Mesendoderm (in vitro differentiated cells): ENCODE measurements around the gene CHMP4A.
"Not testable (repeated sequence)": the region's sequence is repeated elsewhere in the genome, so short reads cannot be mapped to it uniquely, and the experiment has no call there.

Experiments used
- DNase-seq: peaks from one replicate; pipeline ENCODE4 v3.0.0; 2013
- H2AK5ac ChIP-seq: 2 replicates; pipeline ENCODE4 v1.6.1; 2013; ENCODE audit warnings: low read length, inconsistent platforms
- H2BK120ac ChIP-seq: 2 replicates; pipeline ENCODE4 v1.6.1; 2013; ENCODE audit warnings: low read depth, mild to moderate bottlenecking, low read length, moderate library complexity, mixed read lengths
- H2BK15ac ChIP-seq: replicated peaks from 2 replicates; pipeline ENCODE4 v1.6.1; 2013; ENCODE audit warnings: low read depth, mild to moderate bottlenecking, moderate library complexity
- H2BK5ac ChIP-seq: 2 replicates; pipeline ENCODE4 v1.6.1; 2013; ENCODE audit warnings: low read length, inconsistent platforms
- H3K18ac ChIP-seq: 2 replicates; pipeline ENCODE4 v1.6.1; 2013; ENCODE audit warnings: mild to moderate bottlenecking, low read length, mixed read lengths
- H3K23ac ChIP-seq: one replicate; pipeline ENCODE4 v1.6.1; 2013; ENCODE audit warnings: low read length
- H3K27ac ChIP-seq: 2 replicates; pipeline ENCODE4 v1.5.1; 2013; ENCODE audit warnings: low read depth, mild to moderate bottlenecking, inconsistent platforms, low read length, moderate library complexity
- H3K27me3 ChIP-seq: 2 replicates; pipeline ENCODE4 v1.6.1; 2013; ENCODE audit warnings: low read length, control low read depth, mild to moderate bottlenecking, inconsistent platforms; ENCODE audit not compliant: insufficient read depth, poor library complexity
- H3K36me3 ChIP-seq: 2 replicates; pipeline ENCODE4 v1.6.1; 2013; ENCODE audit warnings: low read length, inconsistent platforms; ENCODE audit not compliant: control insufficient read depth, insufficient read depth
- H3K4ac ChIP-seq: one replicate; pipeline ENCODE4 v1.6.1; 2013; ENCODE audit warnings: low read depth, mild to moderate bottlenecking, low read length, moderate library complexity
- H3K4me1 ChIP-seq: 2 replicates; pipeline ENCODE4 v1.6.1; 2013; ENCODE audit warnings: low read depth, low read length, inconsistent platforms; ENCODE audit not compliant: control insufficient read depth
- H3K4me2 ChIP-seq: 2 replicates; pipeline ENCODE4 v1.6.1; 2013; ENCODE audit warnings: low read length
- H3K4me3 ChIP-seq: 2 replicates; pipeline ENCODE4 v1.5.1; 2013; ENCODE audit warnings: mild to moderate bottlenecking, low read length
- H3K56ac ChIP-seq: one replicate; pipeline ENCODE4 v1.6.1; 2013; ENCODE audit warnings: low read length
- H3K79me1 ChIP-seq: 2 replicates; pipeline ENCODE4 v1.6.1; 2013; ENCODE audit warnings: low read length, inconsistent platforms
- H3K79me2 ChIP-seq: 2 replicates; pipeline ENCODE4 v1.6.1; 2013; ENCODE audit warnings: mild to moderate bottlenecking, low read length; ENCODE audit not compliant: control insufficient read depth, insufficient read depth
- H3K9ac ChIP-seq: 2 replicates; pipeline ENCODE4 v1.6.1; 2013; ENCODE audit warnings: low read length, inconsistent platforms
- H4K5ac ChIP-seq: one replicate; pipeline ENCODE4 v1.6.1; 2013; ENCODE audit warnings: low read length
- H4K8ac ChIP-seq: one replicate; pipeline ENCODE4 v1.6.1; 2013; ENCODE audit warnings: low read depth, mild to moderate bottlenecking, control low read depth, low read length, moderate library complexity
- WGBS: extraction: QIAGEN DNeasy Blood & Tissue Kit; methylation state at CpG from one replicate; pipeline ENCODE4 v1.1.7; 2013; ENCODE audit warnings: low lambda C conversion rate, missing lambda C conversion rate; ENCODE audit not compliant: insufficient coverage; ENCODE audit errors: extremely low coverage; 5-methylcytosine and 5-hydroxymethylcytosine counted together

CHMP4A gene

GRCh38 chr14:24224618-24225071 lies 11.4 kb upstream of the CHMP4A start:
- Histone ChIP-seq H2BK5ac (no peak overlapping the region), H3K79me2 (peaks cover 16% of the 10 kb centered on the region), H3K4ac (no peak overlapping the region), H3K27me3 (no peaks in the 10 kb centered on the region), H3K18ac (no peak overlapping the region), H3K4me1 (no peaks in the 10 kb centered on the region), H4K5ac (no peak overlapping the region), H2AK5ac (no peak overlapping the region), H4K8ac (no peak overlapping the region), H3K27ac (no peak overlapping the region), H2BK15ac (no peak overlapping the region), H3K4me3 (no peak overlapping the region), H3K36me3 (no peaks in the 10 kb centered on the region), H3K79me1 (no peaks in the 10 kb centered on the region), H2BK120ac (no peak overlapping the region), H3K56ac (no peak overlapping the region), H3K9ac (no peak overlapping the region), H3K4me2 (no peak overlapping the region), H3K23ac (no peak overlapping the region)
- WGBS = no CpG with 5 or more reads among the region's 7 CpGs
- no peak for DNase-seq

GRCh38 chr14:24222987-24223386 lies 9.7 kb upstream of the CHMP4A start:
- not testable (repeated sequence) for H3K23ac ChIP-seq, H3K79me2 ChIP-seq, H3K56ac ChIP-seq, H4K8ac ChIP-seq, H3K18ac ChIP-seq, H2BK5ac ChIP-seq, H3K36me3 ChIP-seq, H3K27me3 ChIP-seq, H3K9ac ChIP-seq, DNase-seq, H3K79me1 ChIP-seq, H4K5ac ChIP-seq, H2AK5ac ChIP-seq, H3K27ac ChIP-seq, H3K4ac ChIP-seq, H3K4me3 ChIP-seq, H2BK120ac ChIP-seq, H2BK15ac ChIP-seq, H3K4me2 ChIP-seq, H3K4me1 ChIP-seq
- no CpG with 5 or more reads among the region's 4 CpGs for WGBS

GRCh38 chr14:24219521-24219920 lies 6.2 kb upstream of the CHMP4A start:
- Histone ChIP-seq H3K79me1 (no peaks in the 10 kb centered on the region), H2BK15ac (no peak overlapping the region), H3K4me3 (no peak overlapping the region), H2AK5ac (no peak overlapping the region), H3K4me1 (no peaks in the 10 kb centered on the region), H3K4ac (no peak overlapping the region), H3K36me3 (no peaks in the 10 kb centered on the region), H2BK5ac (no peak overlapping the region), H3K23ac (no peak overlapping the region), H3K56ac (no peak overlapping the region), H2BK120ac (no peak overlapping the region), H3K9ac (no peak overlapping the region), H3K4me2 (no peak overlapping the region), H3K27ac (no peak overlapping the region), H3K79me2 (peaks cover 3% of the 10 kb centered on the region), H4K8ac (no peak overlapping the region), H4K5ac (no peak overlapping the region), H3K18ac (no peak overlapping the region), H3K27me3 (no peaks in the 10 kb centered on the region)
- no CpG with 5 or more reads among the region's 3 CpGs for WGBS
- no peak for DNase-seq

GRCh38 chr14:24219080-24219479 lies 5.8 kb upstream of the CHMP4A start:
- H3K4me1 ChIP-seq = no peaks in the 10 kb centered on the region
- no peak overlapping the region for H3K56ac ChIP-seq
- H3K9ac ChIP-seq = no peak overlapping the region
- H2BK5ac ChIP-seq = no peak overlapping the region
- no peak overlapping the region for H3K4me3 ChIP-seq
- H3K4me2 ChIP-seq = no peak overlapping the region
- no peak for DNase-seq
- H3K27me3 ChIP-seq = no peaks in the 10 kb centered on the region
- no CpG with 5 or more reads among the region's 4 CpGs for WGBS
- no peak overlapping the region for H3K23ac ChIP-seq
- H2AK5ac ChIP-seq = no peak overlapping the region
- no peak overlapping the region for H3K18ac ChIP-seq
- no peaks in the 10 kb centered on the region for H3K36me3 ChIP-seq
- peaks cover 2% of the 10 kb centered on the region for H3K79me2 ChIP-seq
- no peaks in the 10 kb centered on the region for H3K79me1 ChIP-seq
- no peak overlapping the region for H4K8ac ChIP-seq
- no peak overlapping the region for H2BK15ac ChIP-seq
- H3K27ac ChIP-seq = no peak overlapping the region
- H2BK120ac ChIP-seq = no peak overlapping the region
- H3K4ac ChIP-seq = no peak overlapping the region
- no peak overlapping the region for H4K5ac ChIP-seq

GRCh38 chr14:24216876-24217275 lies 3.6 kb upstream of the CHMP4A start:
- not testable (repeated sequence) for H4K8ac ChIP-seq, H3K4me3 ChIP-seq, H2BK5ac ChIP-seq, H3K79me2 ChIP-seq, H3K23ac ChIP-seq, H2AK5ac ChIP-seq, H3K79me1 ChIP-seq, H3K27ac ChIP-seq, H2BK15ac ChIP-seq, H3K4ac ChIP-seq, H3K18ac ChIP-seq, H3K27me3 ChIP-seq, H3K4me1 ChIP-seq, H3K4me2 ChIP-seq, H4K5ac ChIP-seq, H2BK120ac ChIP-seq, H3K9ac ChIP-seq, DNase-seq, H3K56ac ChIP-seq, H3K36me3 ChIP-seq
- WGBS = no CpG with 5 or more reads among the region's 1 CpG

GRCh38 chr14:24216345-24216699 lies 3.0 kb upstream of the CHMP4A start:
- Histone ChIP-seq H4K5ac (no peak overlapping the region), H3K56ac (no peak overlapping the region), H3K36me3 (no peaks in the 10 kb centered on the region), H3K27ac (no peak overlapping the region), H3K23ac (no peak overlapping the region), H4K8ac (no peak overlapping the region), H3K4me2 (no peak overlapping the region), H3K27me3 (no peaks in the 10 kb centered on the region), H2BK120ac (no peak overlapping the region), H3K79me1 (no peaks in the 10 kb centered on the region), H3K18ac (no peak overlapping the region), H3K4ac (no peak overlapping the region), H2AK5ac (no peak overlapping the region), H3K9ac (no peak overlapping the region), H3K4me3 (no peak overlapping the region), H2BK5ac (no peak overlapping the region), H2BK15ac (no peak overlapping the region), H3K4me1 (peaks cover 4% of the 10 kb centered on the region), H3K79me2 (no peaks in the 10 kb centered on the region)
- WGBS = no CpG with 5 or more reads among the region's 2 CpGs
- DNase-seq = no peak
